K562 (cell line): ENCODE data around the gene QSOX2. TPM values are rescaled to one million over a fixed set of nuclear protein-coding genes. Genes with fewer than 3 reads are reported as not detected.

Experiments
- ATAC-seq: fragments of 200-7000 bp; cut with Tn5 transposase; 3 replicates; pipeline ENCODE4 v1.9.1; 2020; ENCODE audit warnings: moderate library complexity
- BruUV-seq: library from RNA; stranded (reverse); fragments of 400-500 nt; replicated peaks from 2 replicates; lab custom pipeline; 2021; lab: Mats Ljungman, UMichigan
- CTCF ChIA-PET: fragments of 300-600 bp; formaldehyde crosslinking; extraction: SDS; loops from one replicate; lab custom pipeline; 2021; ENCODE audit warnings: low intra/inter-chr PET ratio; lab: Yijun Ruan, JAX
- POLR2A ChIA-PET: fragments of 300-600, 350-650 bp; sonication (Branson Sonifier 250); formaldehyde crosslinking; extraction: SDS; loops from one replicate; lab custom pipeline; 2021; ENCODE audit warnings: antibody characterized with exemption, inconsistent platforms; lab: Yijun Ruan, JAX
- DNase-seq, 4 experiments: peaks; one replicate each; pipeline versions ENCODE4 v3.0.0 to v3.0.0-alpha.2; 2011 to 2018; ENCODE audit warnings: low spot score in 3 of 4, mixed read lengths in 3 of 4; ENCODE audit errors: extremely low read depth in 1 of 4
- FAIRE-seq: peaks from 2 replicates; lab custom pipeline; 2011; peaks lifted over from hg19 to GRCh38; lab: Jason Lieb, UNC
- H2AFZ ChIP-seq: 2 replicates; pipeline ENCODE4 v1.6.0; 2011; ENCODE audit warnings: low read depth, low read length, control low read depth, inconsistent platforms
- H3K27ac ChIP-seq: fragments of 200-600 bp; 3 replicates; pipeline ENCODE4 v1.8.0; 2011; ENCODE audit warnings: low read depth, mild to moderate bottlenecking, control low read depth, inconsistent platforms, low read length, moderate library complexity, mixed read lengths; ENCODE audit errors: extremely low read depth
- H3K27me3 ChIP-seq, 2 experiments: fragments of 300-600 bp in 1 of 2; 2 replicates in 1 of 2; 3 replicates in 1 of 2; pipeline versions ENCODE4 v1.6.0 to v1.8.0; 2011; ENCODE audit warnings: inconsistent platforms in 2 of 2, low read length in 2 of 2, mild to moderate bottlenecking in 1 of 2, mixed read lengths in 1 of 2, moderate library complexity in 1 of 2; ENCODE audit not compliant: control insufficient read depth in 2 of 2, insufficient read depth in 2 of 2
- H3K36me3 ChIP-seq: fragments of 300-600 bp; 3 replicates; pipeline ENCODE4 v1.8.0; 2011; ENCODE audit warnings: mild to moderate bottlenecking, low read length, inconsistent platforms; ENCODE audit not compliant: control insufficient read depth, insufficient read depth
- H3K4me1 ChIP-seq, 2 experiments: fragments of 200-600 bp in 1 of 2; replicated peaks in 1 of 2; 2 replicates in 1 of 2; 3 replicates in 1 of 2; pipeline versions ENCODE4 v1.5.1 to v1.8.0; 2011; ENCODE audit warnings: inconsistent platforms in 2 of 2, low read length in 2 of 2, mild to moderate bottlenecking in 1 of 2, mixed read lengths in 1 of 2, moderate library complexity in 1 of 2; ENCODE audit not compliant: control insufficient read depth in 2 of 2, insufficient read depth in 2 of 2
- H3K4me2 ChIP-seq: 2 replicates; pipeline ENCODE4 v1.6.1; 2011; ENCODE audit warnings: low read length, control low read depth, inconsistent platforms, mixed read lengths; ENCODE audit not compliant: insufficient read depth
- H3K4me3 ChIP-seq: fragments of 200-600 bp; sonication (generic), shearing (Covaris generic); 2 replicates; pipeline ENCODE4 v1.5.1; 2016; ENCODE audit warnings: control low read depth, inconsistent platforms
- H3K79me2 ChIP-seq: fragments of 200-600 bp; 3 replicates; pipeline ENCODE4 v1.8.0; 2011; ENCODE audit warnings: low read length, inconsistent platforms; ENCODE audit not compliant: control insufficient read depth, insufficient read depth
- H3K9ac ChIP-seq, 2 experiments: 2 replicates each; pipeline versions ENCODE4 v1.6.0 to v1.6.1; 2011; ENCODE audit warnings: low read depth in 2 of 2, low read length in 2 of 2, control low read depth in 1 of 2, inconsistent platforms in 1 of 2, mild to moderate bottlenecking in 1 of 2, mixed read lengths in 1 of 2; ENCODE audit not compliant: insufficient read depth in 1 of 2
- H3K9me1 ChIP-seq: one replicate; pipeline ENCODE4 v1.6.0; 2011; ENCODE audit warnings: inconsistent platforms, mild to moderate bottlenecking, low read length, moderate library complexity; ENCODE audit not compliant: control insufficient read depth, insufficient read depth
- H3K9me3 ChIP-seq: replicated peaks from 2 replicates; pipeline ENCODE4 v1.5.1; 2011; ENCODE audit warnings: low read depth, low read length, inconsistent platforms; ENCODE audit not compliant: control insufficient read depth, insufficient read depth
- H4K20me1 ChIP-seq: replicated peaks from 2 replicates; pipeline ENCODE4 v1.6.1; 2011; ENCODE audit warnings: low read length, inconsistent platforms, mixed read lengths; ENCODE audit not compliant: control insufficient read depth, insufficient read depth
- ARID1B ChIP-seq: fragments of 450-650 bp; IDR thresholded peaks from 2 replicates; pipeline ENCODE4 v1.6.1; 2016; ENCODE audit warnings: antibody characterized with exemption, mild to moderate bottlenecking, inconsistent platforms
- ATF1 ChIP-seq, 2 experiments: fragments of 450-650 bp in 1 of 2; IDR thresholded peaks; 2 replicates each; pipeline ENCODE4 v1.6.1; 2016; ENCODE audit warnings: missing compliant biosample characterization in 1 of 2, missing genetic modification characterization in 1 of 2
- CBFA2T3 ChIP-seq: fragments of 450-650 bp; IDR thresholded peaks from 2 replicates; pipeline ENCODE4 v1.6.1; 2017
- CHD4 ChIP-seq: fragments of 200-600 bp; sonication (generic); IDR thresholded peaks from 3 replicates; pipeline ENCODE4 v1.6.1; 2012; ENCODE audit warnings: low read depth, mild to moderate bottlenecking, mixed read lengths, low read length, inconsistent platforms; ENCODE audit not compliant: insufficient read depth, insufficient replicate concordance, poor library complexity, severe bottlenecking
- GATA2 ChIP-seq: sonication (generic); formaldehyde crosslinking; IDR thresholded peaks from 2 replicates; pipeline ENCODE4 v1.4.0; 2020; ENCODE audit warnings: mild to moderate bottlenecking, missing genetic modification reagents
- MEIS2 ChIP-seq: fragments of 450-650 bp; IDR thresholded peaks from 2 replicates; pipeline ENCODE4 v1.6.1; 2014; ENCODE audit warnings: mild to moderate bottlenecking; ENCODE audit not compliant: partially characterized antibody
- SMAD4 ChIP-seq: fragments of 250-450 bp; sonication (Bioruptor Pico); conservative IDR thresholded peaks from 2 replicates; pipeline ENCODE4 v1.8.0; 2021; ENCODE audit warnings: inconsistent platforms, mild to moderate bottlenecking, moderate library complexity
- SRSF3 ChIP-seq: fragments of 200-400 bp; formaldehyde crosslinking; IDR thresholded peaks from 2 replicates; pipeline ENCODE4 v1.6.1; 2016; ENCODE audit warnings: mild to moderate bottlenecking, low read length, moderate library complexity; ENCODE audit not compliant: insufficient read depth
- TCF3 ChIP-seq: sonication (generic); formaldehyde crosslinking; IDR thresholded peaks from 2 replicates; pipeline ENCODE4 v1.4.0; 2020; ENCODE audit warnings: mild to moderate bottlenecking, missing genetic modification reagents
- ZNF140 ChIP-seq: fragments of 250-450 bp; sonication (Bioruptor Pico); IDR thresholded peaks from 2 replicates; pipeline ENCODE4 v1.8.0; 2021; ENCODE audit warnings: moderate library complexity, mild to moderate bottlenecking, inconsistent platforms
- WGBS: fragments of 100-300 bp; shearing (Covaris generic); methylation state at CpG from one replicate; pipeline ENCODE4 v1.1.6; 2016; ENCODE audit warnings: low coverage, mixed read lengths; ENCODE audit not compliant: insufficient coverage; ENCODE audit errors: missing lambda C conversion rate; 5-methylcytosine and 5-hydroxymethylcytosine counted together
- in situ Hi-C: fragments of 300-500 bp; cut with MboI; formaldehyde crosslinking; loops from 4 replicates; pipeline ENCODE4 v1.15.0; 2018; ENCODE audit warnings: inconsistent platforms, mixed read lengths
- intact Hi-C: fragments of 100-400 bp; cut with micrococcal nuclease; formaldehyde crosslinking; loops from 2 replicates; pipeline ENCODE4 v1.14.2; 2022
- polyA plus RNA-seq, 8 experiments: library from polyadenylated mRNA; depleted of rRNA in 4 of 8; stranded (reverse) in 5 of 8; unstranded in 3 of 8; fragments of >200 nt; fragmentation: Nextera tagmentation in 2 of 8; fragmentation: Illumina TruSeq in 1 of 8; extraction: Ambion mirVana in 2 of 8; extraction: Trizol in 1 of 8; gene quantifications; 2 replicates each; pipeline versions ENCODE4 v1.2.1 to v1.2.3, GENCODE V29; 2011 to 2014; ENCODE audit warnings: inconsistent platforms in 1 of 8, missing spikeins in 1 of 8
- total RNA-seq, 7 experiments: library from RNA; depleted of rRNA in 6 of 7; stranded (reverse); fragments of >200 nt in 6 of 7; fragmentation: Illumina TruSeq in 2 of 7; extraction: Trizol in 2 of 7; gene quantifications; 2 replicates each; pipeline versions ENCODE4 v1.2.1 to v1.2.3, GENCODE V29; 2011 to 2021; ENCODE audit warnings: low replicate concordance in 1 of 7
- TF ChIP-seq, protein P1 (sequence below): fragments of 450-650 bp; IDR thresholded peaks from 2 replicates; pipeline ENCODE4 v1.6.1; 2016
- TF ChIP-seq, protein P2 (sequence below): fragments of 450-650 bp; IDR thresholded peaks from 2 replicates; pipeline ENCODE4 v1.6.1; 2014; ENCODE audit warnings: low read depth, mild to moderate bottlenecking, moderate library complexity, borderline replicate concordance
- TF ChIP-seq, protein P3 (sequence below): sonication (generic); formaldehyde crosslinking; IDR thresholded peaks from 2 replicates; pipeline ENCODE4 v1.8.0; 2022; ENCODE audit warnings: mild to moderate bottlenecking, missing genetic modification reagents
- TF ChIP-seq, protein P4 (sequence below), 2 experiments: IDR thresholded peaks in 1 of 2; conservative IDR thresholded peaks in 1 of 2; 2 replicates each; pipeline ENCODE4 v1.6.1; 2016; ENCODE audit warnings: low read depth in 2 of 2, mild to moderate bottlenecking in 1 of 2, missing compliant biosample characterization in 1 of 2, missing genetic modification characterization in 1 of 2, moderate library complexity in 1 of 2

The QSOX2 gene
- total and polyA plus RNA-seq, 9 of the 15 experiments (the other 6 are each of a cell fraction or from before 2014, with no cell fraction given) = 0.51 to 23.7 (median 12.7) TPM

DNA sequence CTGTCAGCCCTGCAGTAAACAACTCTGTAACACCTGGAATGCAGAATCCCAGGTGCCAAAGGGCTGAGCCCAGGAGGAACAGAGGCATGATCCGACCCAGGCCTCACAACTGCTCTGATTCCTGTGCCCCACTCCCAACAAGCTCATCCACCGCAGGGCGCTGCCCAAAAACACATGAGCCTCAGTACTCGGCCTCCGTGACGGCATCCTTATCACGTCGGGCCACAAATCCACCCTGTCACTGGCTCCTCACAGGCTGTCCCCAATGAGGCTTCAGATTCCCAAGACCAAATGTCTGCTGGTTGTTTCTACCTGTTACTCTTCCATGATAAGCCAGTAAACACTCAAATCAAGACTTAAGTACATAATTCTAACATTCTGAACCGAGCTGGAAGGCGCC lies 15.2 kb downstream of the QSOX2 start:
- ATAC-seq = peak; percentile 12; the same call in 1 of the 3 replicates
- DNase-seq = peak in 1 of 4 experiments; percentile 34
- in situ Hi-C loops = no loop called here
- no TSS peak for BruUV-seq
- Histone ChIP-seq H3K9me1 (peaks cover 8% of the 10 kb centered on the region), H3K27ac (no peak overlapping the region), H3K9ac (peak overlapping the region in 1 of 2 experiments; percentile 64; a peak in 2 of 4 replicates), H3K27me3 (no peaks in the 10 kb centered on the region), H2AFZ (no peak overlapping the region), H3K79me2 (peaks cover 65% of the 10 kb centered on the region), H3K4me2 (no peak overlapping the region), H3K9me3 (no peaks in the 10 kb centered on the region), H3K36me3 (peaks cover 57% of the 10 kb centered on the region), H3K4me1 (peaks cover 27 to 62% of the 10 kb centered on the region in 2 experiments), H4K20me1 (peaks cover 26% of the 10 kb centered on the region), H3K4me3 (no peak overlapping the region)
- intact Hi-C loops = no loop called here
- CTCF ChIA-PET = no interaction called here
- WGBS = 60% methylated on average over 10 of the region's 10 CpGs
- 0 out of 2 replicates have a peak, but pooled peaks have one; percentile 24 for TF ChIP-seq SMAD4 (CRISPR knock-in tag)
- TF ChIP-seq ATF1 (CRISPR knock-in tag; IDR thresholded peaks at IDR 0.05) = no peak
- 0 out of 2 replicates have a peak, but pooled peaks have one; percentile 16 for TF ChIP-seq ATF1 (tag; IDR thresholded peaks at IDR 0.05)
- peak; percentile 19; the same call in 1 of the 2 replicates for TF ChIP-seq ARID1B
- TF ChIP-seq, protein P1, sequence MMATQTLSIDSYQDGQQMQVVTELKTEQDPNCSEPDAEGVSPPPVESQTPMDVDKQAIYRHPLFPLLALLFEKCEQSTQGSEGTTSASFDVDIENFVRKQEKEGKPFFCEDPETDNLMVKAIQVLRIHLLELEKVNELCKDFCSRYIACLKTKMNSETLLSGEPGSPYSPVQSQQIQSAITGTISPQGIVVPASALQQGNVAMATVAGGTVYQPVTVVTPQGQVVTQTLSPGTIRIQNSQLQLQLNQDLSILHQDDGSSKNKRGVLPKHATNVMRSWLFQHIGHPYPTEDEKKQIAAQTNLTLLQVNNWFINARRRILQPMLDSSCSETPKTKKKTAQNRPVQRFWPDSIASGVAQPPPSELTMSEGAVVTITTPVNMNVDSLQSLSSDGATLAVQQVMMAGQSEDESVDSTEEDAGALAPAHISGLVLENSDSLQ = peak; percentile 74
- TF ChIP-seq TCF3 (CRISPR knock-in tag) = peak; percentile 16; the same call in 1 of the 2 replicates
- TF ChIP-seq SRSF3 = no peak
- TF ChIP-seq, protein P2, sequence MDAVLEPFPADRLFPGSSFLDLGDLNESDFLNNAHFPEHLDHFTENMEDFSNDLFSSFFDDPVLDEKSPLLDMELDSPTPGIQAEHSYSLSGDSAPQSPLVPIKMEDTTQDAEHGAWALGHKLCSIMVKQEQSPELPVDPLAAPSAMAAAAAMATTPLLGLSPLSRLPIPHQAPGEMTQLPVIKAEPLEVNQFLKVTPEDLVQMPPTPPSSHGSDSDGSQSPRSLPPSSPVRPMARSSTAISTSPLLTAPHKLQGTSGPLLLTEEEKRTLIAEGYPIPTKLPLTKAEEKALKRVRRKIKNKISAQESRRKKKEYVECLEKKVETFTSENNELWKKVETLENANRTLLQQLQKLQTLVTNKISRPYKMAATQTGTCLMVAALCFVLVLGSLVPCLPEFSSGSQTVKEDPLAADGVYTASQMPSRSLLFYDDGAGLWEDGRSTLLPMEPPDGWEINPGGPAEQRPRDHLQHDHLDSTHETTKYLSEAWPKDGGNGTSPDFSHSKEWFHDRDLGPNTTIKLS = no peak
- peak; percentile 66 for TF ChIP-seq MEIS2
- TF ChIP-seq ZNF140 (CRISPR knock-in tag) = no peak
- TF ChIP-seq GATA2 (CRISPR knock-in tag) = no peak
- peak; percentile 34; the same call in 1 of the 2 replicates for TF ChIP-seq CBFA2T3
- TF ChIP-seq CHD4 = no peak
- TF ChIP-seq, protein P3, sequence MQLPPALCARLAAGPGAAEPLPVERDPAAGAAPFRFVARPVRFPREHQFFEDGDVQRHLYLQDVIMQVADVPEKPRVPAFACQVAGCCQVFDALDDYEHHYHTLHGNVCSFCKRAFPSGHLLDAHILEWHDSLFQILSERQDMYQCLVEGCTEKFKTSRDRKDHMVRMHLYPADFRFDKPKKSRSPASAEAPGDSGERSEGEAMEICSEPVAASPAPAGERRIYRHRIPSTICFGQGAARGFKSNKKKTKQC (CRISPR knock-in tag) = no peak
- TF ChIP-seq, protein P4, sequence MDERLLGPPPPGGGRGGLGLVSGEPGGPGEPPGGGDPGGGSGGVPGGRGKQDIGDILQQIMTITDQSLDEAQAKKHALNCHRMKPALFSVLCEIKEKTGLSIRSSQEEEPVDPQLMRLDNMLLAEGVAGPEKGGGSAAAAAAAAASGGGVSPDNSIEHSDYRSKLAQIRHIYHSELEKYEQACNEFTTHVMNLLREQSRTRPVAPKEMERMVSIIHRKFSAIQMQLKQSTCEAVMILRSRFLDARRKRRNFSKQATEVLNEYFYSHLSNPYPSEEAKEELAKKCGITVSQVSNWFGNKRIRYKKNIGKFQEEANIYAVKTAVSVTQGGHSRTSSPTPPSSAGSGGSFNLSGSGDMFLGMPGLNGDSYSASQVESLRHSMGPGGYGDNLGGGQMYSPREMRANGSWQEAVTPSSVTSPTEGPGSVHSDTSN (CRISPR knock-in tag; IDR thresholded peaks at IDR 0.05; ENCODE audit: low read depth) = no peak
- TF ChIP-seq, protein P4 (tag; conservative IDR thresholded peaks at IDR 0.05; ENCODE audit: low read depth) = peak; percentile 45
- FAIRE-seq = no peak
- POLR2A ChIA-PET = interaction anchor here (0.8 to 1.0 kb wide), 3 partner anchors 9 to 36 kb away, joined by 3 to 7 read pairs (median 4); no protein-coding TSS in a partner anchor
